RKO (cell line): ENCODE measurements around the gene LENG8.
"Not testable (repeated sequence)": the region's sequence is repeated elsewhere in the genome, so short reads cannot be mapped to it uniquely, and the experiment has no call there.

ENCODE experiments used
- DNase-seq: peaks from one replicate; pipeline ENCODE4 v3.0.0-alpha.2; 2016; ENCODE audit warnings: low spot score

LENG8 gene

GRCh38 chr19:54484451-54484850 is 35.5 kb downstream of the LENG8 start:
- no peak for DNase-seq

- DNase-seq, result no peak
Observed at GRCh38 chr19:54485851-54486250, 36.9 kb downstream of the LENG8 start.

GRCh38 chr19:54489341-54489740 is 40.3 kb downstream of the LENG8 start:
- DNase-seq, result no peak

GRCh38 chr19:54489766-54490165 is 40.8 kb downstream of the LENG8 start:
- DNase-seq, result no peak

- no peak for DNase-seq
Observed at GRCh38 chr19:54492568-54492967, 43.6 kb downstream of the LENG8 start.

GRCh38 chr19:54493056-54493455 is 44.1 kb downstream of the LENG8 start:
- not testable (repeated sequence) for DNase-seq

GRCh38 chr19:54493967-54494585 is 45.1 kb downstream of the LENG8 start:
- DNase-seq, result no peak

GRCh38 chr19:54495284-54495683 is 46.3 kb downstream of the LENG8 start:
- not testable (repeated sequence) for DNase-seq

- DNase-seq, result not testable (repeated sequence)
Observed at GRCh38 chr19:54497747-54498450, 48.9 kb downstream of the LENG8 start.

GRCh38 chr19:54498451-54498772 is 49.4 kb downstream of the LENG8 start:
- not testable (repeated sequence) for DNase-seq

GRCh38 chr19:54502518-54503048 is 53.6 kb downstream of the LENG8 start, which contains the start of gene LAIR2:
LAIR2 (plus strand) TSS chr19:54502831; CDS start chr19:54502919, 88 bp downstream.
- no peak for DNase-seq

- not testable (repeated sequence) for DNase-seq
Observed at GRCh38 chr19:54505542-54505941, 56.5 kb downstream of the LENG8 start.

- no peak for DNase-seq
Observed at GRCh38 chr19:54506079-54506478, 57.1 kb downstream of the LENG8 start.

GRCh38 chr19:54507038-54507717 is 58.2 kb downstream of the LENG8 start:
- not testable (repeated sequence) for DNase-seq

GRCh38 chr19:54507824-54508223 is 58.8 kb downstream of the LENG8 start:
- DNase-seq, result no peak

- DNase-seq, result not testable (repeated sequence)
Observed at GRCh38 chr19:54508487-54508886, 59.5 kb downstream of the LENG8 start.

- DNase-seq, result not testable (repeated sequence)
Observed at GRCh38 chr19:54509200-54509940, 60.4 kb downstream of the LENG8 start.
